ENCODE data around the gene IQCH. TPM values are rescaled to one million over a fixed set of nuclear protein-coding genes. Genes with fewer than 3 reads are reported as not detected.
A peak's percentile ranks its signal among the peaks of the same experiment; 100 is the strongest.

Gene IQCH
- total and polyA plus RNA-seq, 2 experiments from 2014 or later = 1.7 to 4.6 TPM

DNA sequence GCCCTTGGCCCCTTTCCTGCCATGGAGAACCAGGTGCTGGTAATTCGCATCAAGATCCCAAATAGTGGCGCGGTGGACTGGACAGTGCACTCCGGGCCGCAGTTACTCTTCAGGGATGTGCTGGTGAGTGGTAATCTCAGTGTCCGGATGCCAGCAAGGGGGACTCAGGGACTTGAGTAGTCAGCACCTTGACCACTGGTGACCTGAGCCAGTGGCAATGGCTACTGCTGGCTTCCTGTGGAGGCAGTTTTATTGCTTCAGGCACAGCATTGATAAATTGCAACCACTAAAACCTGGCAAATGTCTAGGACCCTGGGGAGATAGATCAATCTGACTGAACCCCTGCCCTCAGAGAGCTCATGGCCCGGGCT lies 288.7 kb downstream of the IQCH start:
- peaks cover 9% of the 10 kb centered on the region for H3K4me1 ChIP-seq (ENCODE audit: insufficient read depth)
- no peaks in the 10 kb centered on the region for H3K9me2 ChIP-seq (ENCODE audit: insufficient read depth)
- Mint-ChIP-seq H3K27me3 (ENCODE audit: insufficient read depth, low read depth, poor library complexity) (peaks cover 15% of the 10 kb centered on the region), H3K36me3 (ENCODE audit: low read depth) (peaks cover 2% of the 10 kb centered on the region; the same call in 2 of the 3 replicates), H3K4me1 (peaks cover 13% of the 10 kb centered on the region), H3K27ac (no peak overlapping the region; the same call in 1 of the 2 replicates), H3K9me3 (no peaks in the 10 kb centered on the region), H3K4me3 (peak overlapping the region; percentile 95)
- peak overlapping the region; percentile 93 for H3K4me3 ChIP-seq
- no peaks in the 10 kb centered on the region for H3K79me2 ChIP-seq (replicated peaks; ENCODE audit: insufficient read depth)
- no peak for TF ChIP-seq ZNF331 (CRISPR knock-in tag; IDR thresholded peaks at IDR 0.05; ENCODE audit: low read depth)
- TF ChIP-seq JUNB (IDR thresholded peaks at IDR 0.05; ENCODE audit: unreplicated experiment) = no peak
- no peak; the same call in 1 of the 2 replicates for TF ChIP-seq POLR2AphosphoS5 (IDR thresholded peaks at IDR 0.05; ENCODE audit: low read depth)
- no peak for TF ChIP-seq STAT1 (IDR thresholded peaks at IDR 0.05; ENCODE audit: unreplicated experiment)
- TF ChIP-seq, protein P1, sequence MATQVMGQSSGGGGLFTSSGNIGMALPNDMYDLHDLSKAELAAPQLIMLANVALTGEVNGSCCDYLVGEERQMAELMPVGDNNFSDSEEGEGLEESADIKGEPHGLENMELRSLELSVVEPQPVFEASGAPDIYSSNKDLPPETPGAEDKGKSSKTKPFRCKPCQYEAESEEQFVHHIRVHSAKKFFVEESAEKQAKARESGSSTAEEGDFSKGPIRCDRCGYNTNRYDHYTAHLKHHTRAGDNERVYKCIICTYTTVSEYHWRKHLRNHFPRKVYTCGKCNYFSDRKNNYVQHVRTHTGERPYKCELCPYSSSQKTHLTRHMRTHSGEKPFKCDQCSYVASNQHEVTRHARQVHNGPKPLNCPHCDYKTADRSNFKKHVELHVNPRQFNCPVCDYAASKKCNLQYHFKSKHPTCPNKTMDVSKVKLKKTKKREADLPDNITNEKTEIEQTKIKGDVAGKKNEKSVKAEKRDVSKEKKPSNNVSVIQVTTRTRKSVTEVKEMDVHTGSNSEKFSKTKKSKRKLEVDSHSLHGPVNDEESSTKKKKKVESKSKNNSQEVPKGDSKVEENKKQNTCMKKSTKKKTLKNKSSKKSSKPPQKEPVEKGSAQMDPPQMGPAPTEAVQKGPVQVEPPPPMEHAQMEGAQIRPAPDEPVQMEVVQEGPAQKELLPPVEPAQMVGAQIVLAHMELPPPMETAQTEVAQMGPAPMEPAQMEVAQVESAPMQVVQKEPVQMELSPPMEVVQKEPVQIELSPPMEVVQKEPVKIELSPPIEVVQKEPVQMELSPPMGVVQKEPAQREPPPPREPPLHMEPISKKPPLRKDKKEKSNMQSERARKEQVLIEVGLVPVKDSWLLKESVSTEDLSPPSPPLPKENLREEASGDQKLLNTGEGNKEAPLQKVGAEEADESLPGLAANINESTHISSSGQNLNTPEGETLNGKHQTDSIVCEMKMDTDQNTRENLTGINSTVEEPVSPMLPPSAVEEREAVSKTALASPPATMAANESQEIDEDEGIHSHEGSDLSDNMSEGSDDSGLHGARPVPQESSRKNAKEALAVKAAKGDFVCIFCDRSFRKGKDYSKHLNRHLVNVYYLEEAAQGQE (IDR thresholded peaks at IDR 0.05; ENCODE audit: unreplicated experiment) = no peak
- TF ChIP-seq, protein P2, sequence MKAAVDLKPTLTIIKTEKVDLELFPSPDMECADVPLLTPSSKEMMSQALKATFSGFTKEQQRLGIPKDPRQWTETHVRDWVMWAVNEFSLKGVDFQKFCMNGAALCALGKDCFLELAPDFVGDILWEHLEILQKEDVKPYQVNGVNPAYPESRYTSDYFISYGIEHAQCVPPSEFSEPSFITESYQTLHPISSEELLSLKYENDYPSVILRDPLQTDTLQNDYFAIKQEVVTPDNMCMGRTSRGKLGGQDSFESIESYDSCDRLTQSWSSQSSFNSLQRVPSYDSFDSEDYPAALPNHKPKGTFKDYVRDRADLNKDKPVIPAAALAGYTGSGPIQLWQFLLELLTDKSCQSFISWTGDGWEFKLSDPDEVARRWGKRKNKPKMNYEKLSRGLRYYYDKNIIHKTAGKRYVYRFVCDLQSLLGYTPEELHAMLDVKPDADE (IDR thresholded peaks at IDR 0.05) = no peak
- no peak for TF ChIP-seq CREB1 (CRISPR knock-in tag; IDR thresholded peaks at IDR 0.05; ENCODE audit: low read depth)
- no peak for TF ChIP-seq ZNF114 (CRISPR knock-in tag; IDR thresholded peaks at IDR 0.05)
- H3K27me3 ChIP-seq (ENCODE audit: insufficient read depth) = no peaks in the 10 kb centered on the region
- H4K20me1 ChIP-seq (replicated peaks; ENCODE audit: insufficient read depth) = no peaks in the 10 kb centered on the region
- no peak overlapping the region for H3K27ac ChIP-seq (ENCODE audit: low read depth)
- ATAC-seq = no peak
- H3K4me2 ChIP-seq = peak overlapping the region; percentile 97
- H3K36me3 ChIP-seq (ENCODE audit: insufficient read depth) = no peaks in the 10 kb centered on the region
- H3F3A ChIP-seq (replicated peaks; ENCODE audit: low read depth) = no peaks in the 10 kb centered on the region; the same call in 1 of the 2 replicates
- peak overlapping the region; percentile 99 for H2AFZ ChIP-seq
- DNase-seq (ENCODE audit: low spot score) = no peak

DNA sequence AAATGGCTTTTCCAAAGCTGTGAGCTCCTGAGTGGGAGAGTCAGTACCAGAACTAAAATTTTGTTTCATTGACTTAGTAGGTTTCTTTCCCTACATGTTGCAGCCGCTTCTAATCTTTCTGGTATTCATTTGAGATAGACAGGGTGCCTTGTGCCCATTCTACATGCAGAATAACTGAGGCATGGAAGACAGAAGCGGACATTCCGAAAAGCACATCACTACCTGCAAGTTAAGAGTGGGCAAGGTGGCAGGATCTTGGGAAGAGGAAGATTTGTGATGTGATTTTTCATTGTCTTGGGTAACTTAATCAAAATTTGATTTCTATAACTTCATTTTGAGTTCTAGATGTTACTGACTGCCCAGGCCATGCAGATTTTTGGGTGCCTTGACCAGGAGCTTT lies 289.9 kb downstream of the IQCH start:
- no peaks in the 10 kb centered on the region for H3K9me3 Mint-ChIP-seq
- H3K4me3 ChIP-seq = no peak overlapping the region
- no peaks in the 10 kb centered on the region; the same call in 1 of the 2 replicates for H3F3A ChIP-seq (replicated peaks; ENCODE audit: low read depth)
- no peak for DNase-seq (ENCODE audit: low spot score)
- no peaks in the 10 kb centered on the region for H3K36me3 ChIP-seq (ENCODE audit: insufficient read depth)
- no peak overlapping the region for H3K27ac Mint-ChIP-seq
- H3K79me2 ChIP-seq (replicated peaks; ENCODE audit: insufficient read depth) = no peaks in the 10 kb centered on the region
- no peaks in the 10 kb centered on the region for H3K9me2 ChIP-seq (ENCODE audit: insufficient read depth)
- H3K4me2 ChIP-seq = no peak overlapping the region
- H2AFZ ChIP-seq = no peak overlapping the region
- H3K27me3 Mint-ChIP-seq (ENCODE audit: insufficient read depth, low read depth, poor library complexity) = peaks cover 15% of the 10 kb centered on the region
- peaks cover 19% of the 10 kb centered on the region for H3K4me1 ChIP-seq (ENCODE audit: insufficient read depth)
- H3K4me3 Mint-ChIP-seq = no peak overlapping the region
- no peak for ATAC-seq
- TF ChIP-seq ZNF114 (CRISPR knock-in tag; IDR thresholded peaks at IDR 0.05) (no peak), STAT1 (IDR thresholded peaks at IDR 0.05; ENCODE audit: unreplicated experiment) (no peak), EZH2phosphoT487 (IDR thresholded peaks at IDR 0.05; ENCODE audit: unreplicated experiment) (no peak), CREB1 (CRISPR knock-in tag; IDR thresholded peaks at IDR 0.05; ENCODE audit: low read depth) (no peak), ZNF331 (CRISPR knock-in tag; IDR thresholded peaks at IDR 0.05; ENCODE audit: low read depth) (no peak), POLR2AphosphoS5 (IDR thresholded peaks at IDR 0.05; ENCODE audit: low read depth) (no peak)
- TF ChIP-seq, protein P3, sequence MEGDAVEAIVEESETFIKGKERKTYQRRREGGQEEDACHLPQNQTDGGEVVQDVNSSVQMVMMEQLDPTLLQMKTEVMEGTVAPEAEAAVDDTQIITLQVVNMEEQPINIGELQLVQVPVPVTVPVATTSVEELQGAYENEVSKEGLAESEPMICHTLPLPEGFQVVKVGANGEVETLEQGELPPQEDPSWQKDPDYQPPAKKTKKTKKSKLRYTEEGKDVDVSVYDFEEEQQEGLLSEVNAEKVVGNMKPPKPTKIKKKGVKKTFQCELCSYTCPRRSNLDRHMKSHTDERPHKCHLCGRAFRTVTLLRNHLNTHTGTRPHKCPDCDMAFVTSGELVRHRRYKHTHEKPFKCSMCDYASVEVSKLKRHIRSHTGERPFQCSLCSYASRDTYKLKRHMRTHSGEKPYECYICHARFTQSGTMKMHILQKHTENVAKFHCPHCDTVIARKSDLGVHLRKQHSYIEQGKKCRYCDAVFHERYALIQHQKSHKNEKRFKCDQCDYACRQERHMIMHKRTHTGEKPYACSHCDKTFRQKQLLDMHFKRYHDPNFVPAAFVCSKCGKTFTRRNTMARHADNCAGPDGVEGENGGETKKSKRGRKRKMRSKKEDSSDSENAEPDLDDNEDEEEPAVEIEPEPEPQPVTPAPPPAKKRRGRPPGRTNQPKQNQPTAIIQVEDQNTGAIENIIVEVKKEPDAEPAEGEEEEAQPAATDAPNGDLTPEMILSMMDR (conservative IDR thresholded peaks at IDR 0.05; ENCODE audit: low read depth in 2 of 2) = no peak
- no peaks in the 10 kb centered on the region for H4K20me1 ChIP-seq (replicated peaks; ENCODE audit: insufficient read depth)
- peaks cover 2% of the 10 kb centered on the region; the same call in 2 of the 3 replicates for H3K36me3 Mint-ChIP-seq (ENCODE audit: low read depth)
- no peaks in the 10 kb centered on the region for H3K27me3 ChIP-seq (ENCODE audit: insufficient read depth)
- H3K4me1 Mint-ChIP-seq = peaks cover 25% of the 10 kb centered on the region
- no peak overlapping the region for H3K27ac ChIP-seq (ENCODE audit: low read depth)
